Measurements from ENCODE around the gene PTPRE.
A peak's percentile ranks its signal among the peaks of the same experiment; 100 is the strongest.

Gene PTPRE

GRCh38 chr10:128084991-128085390 lies 178.1 kb downstream of the PTPRE start:
- Histone ChIP-seq H3K27ac (no peak overlapping the region), H3K36me3 (replicated peaks) (peaks cover 8% of the 10 kb centered on the region), H3K27me3 (replicated peaks) (no peaks in the 10 kb centered on the region), H3K4me3 (ENCODE audit: low read depth, low read length) (no peak overlapping the region)
- DNase-seq: no peak
- TF ChIP-seq CTCF (IDR thresholded peaks at IDR 0.05; ENCODE audit: low read depth, low read length, missing control alignments): no peak
- in situ Hi-C loops (cut with HindIII; ENCODE audit: low pct_ligation_motif_present, low sequenced_read_pairs): no loop called here

GRCh38 chr10:128086003-128086863 lies 179.3 kb downstream of the PTPRE start:
- no peak overlapping the region for H3K27ac ChIP-seq
- peaks cover 3% of the 10 kb centered on the region for H3K36me3 ChIP-seq (replicated peaks)
- DNase-seq: no peak
- TF ChIP-seq CTCF (IDR thresholded peaks at IDR 0.05; ENCODE audit: low read depth, low read length, missing control alignments): no peak
- in situ Hi-C loops (cut with HindIII; ENCODE audit: low pct_ligation_motif_present, low sequenced_read_pairs): no loop called here
- H3K4me3 ChIP-seq (ENCODE audit: low read depth, low read length): no peak overlapping the region
- no peaks in the 10 kb centered on the region for H3K27me3 ChIP-seq (replicated peaks)

GRCh38 chr10:128087146-128087883 lies 180.4 kb downstream of the PTPRE start:
- H3K27me3 ChIP-seq (replicated peaks): no peaks in the 10 kb centered on the region
- H3K4me3 ChIP-seq (ENCODE audit: low read depth, low read length): no peak overlapping the region
- no peak for TF ChIP-seq CTCF (IDR thresholded peaks at IDR 0.05; ENCODE audit: low read depth, low read length, missing control alignments)
- DNase-seq: no peak
- in situ Hi-C loops (cut with HindIII; ENCODE audit: low pct_ligation_motif_present, low sequenced_read_pairs): no loop called here
- H3K27ac ChIP-seq: no peak overlapping the region
- peaks cover 3% of the 10 kb centered on the region for H3K36me3 ChIP-seq (replicated peaks)

GRCh38 chr10:128087884-128088709 lies 181.2 kb downstream of the PTPRE start:
- in situ Hi-C loops (cut with HindIII; ENCODE audit: low pct_ligation_motif_present, low sequenced_read_pairs): no loop called here
- Histone ChIP-seq H3K27me3 (replicated peaks) (no peaks in the 10 kb centered on the region), H3K27ac (no peak overlapping the region), H3K36me3 (replicated peaks) (peaks cover 3% of the 10 kb centered on the region), H3K4me3 (ENCODE audit: low read depth, low read length) (no peak overlapping the region)
- DNase-seq: no peak
- TF ChIP-seq CTCF (IDR thresholded peaks at IDR 0.05; ENCODE audit: low read depth, low read length, missing control alignments): peak; percentile 35

- DNase-seq: no peak
- no peak overlapping the region for H3K27ac ChIP-seq
- peak; percentile 7 for TF ChIP-seq CTCF (IDR thresholded peaks at IDR 0.05; ENCODE audit: low read depth, low read length, missing control alignments)
- no peaks in the 10 kb centered on the region for H3K36me3 ChIP-seq (replicated peaks)
- in situ Hi-C loops (cut with HindIII; ENCODE audit: low pct_ligation_motif_present, low sequenced_read_pairs): no loop called here
- no peaks in the 10 kb centered on the region for H3K27me3 ChIP-seq (replicated peaks)
- H3K4me3 ChIP-seq (ENCODE audit: low read depth, low read length): no peak overlapping the region
Measured at GRCh38 chr10:128091636-128092210, 184.8 kb downstream of the PTPRE start.

Measured in brain microvascular endothelial cell (primary cell).